Fibroblast of skin of scalp (primary cell): ENCODE measurements around the gene MCCD1.

Experiments
- DNase-seq: peaks from one replicate; pipeline ENCODE4 v3.0.0-alpha.2; 2013

The MCCD1 gene

DNA sequence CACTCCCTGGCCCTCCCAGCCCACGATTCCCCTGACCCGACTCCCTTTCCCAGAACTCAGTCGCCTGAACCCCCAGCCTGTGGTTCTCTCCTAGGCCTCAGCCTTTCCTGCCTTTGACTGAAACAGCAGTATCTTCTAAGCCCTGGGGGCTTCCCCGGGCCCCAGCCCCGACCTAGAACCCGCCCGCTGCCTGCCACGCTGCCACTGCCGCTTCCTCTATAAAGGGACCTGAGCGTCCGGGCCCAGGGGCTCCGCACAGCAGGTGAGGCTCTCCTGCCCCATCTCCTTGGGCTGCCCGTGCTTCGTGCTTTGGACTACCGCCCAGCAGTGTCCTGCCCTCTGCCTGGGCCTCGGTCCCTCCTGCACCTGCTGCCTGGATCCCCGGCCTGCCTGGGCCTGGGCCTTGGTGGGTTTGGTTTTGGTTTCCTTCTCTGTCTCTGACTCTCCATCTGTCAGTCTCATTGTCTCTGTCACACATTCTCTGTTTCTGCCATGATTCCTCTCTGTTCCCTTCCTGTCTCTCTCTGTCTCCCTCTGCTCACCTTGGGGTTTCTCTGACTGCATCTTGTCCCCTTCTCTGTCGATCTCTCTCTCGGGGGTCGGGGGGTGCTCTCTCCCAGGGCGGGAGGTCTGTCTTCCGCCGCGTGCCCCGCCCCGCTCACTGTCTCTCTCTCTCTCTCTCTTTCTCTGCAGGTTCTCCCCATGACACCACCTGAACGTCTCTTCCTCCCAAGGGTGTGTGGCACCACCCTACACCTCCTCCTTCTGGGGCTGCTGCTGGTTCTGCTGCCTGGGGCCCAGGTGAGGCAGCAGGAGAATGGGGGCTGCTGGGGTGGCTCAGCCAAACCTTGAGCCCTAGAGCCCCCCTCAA lies 43.5 kb downstream of the MCCD1 start, which contains the start of gene LTA:
TSS of gene LTA (plus strand) at position 249 of the 871 bp plus-strand sequence. CDS start at position 703, 454 bp downstream.
- no peak for DNase-seq

DNA sequence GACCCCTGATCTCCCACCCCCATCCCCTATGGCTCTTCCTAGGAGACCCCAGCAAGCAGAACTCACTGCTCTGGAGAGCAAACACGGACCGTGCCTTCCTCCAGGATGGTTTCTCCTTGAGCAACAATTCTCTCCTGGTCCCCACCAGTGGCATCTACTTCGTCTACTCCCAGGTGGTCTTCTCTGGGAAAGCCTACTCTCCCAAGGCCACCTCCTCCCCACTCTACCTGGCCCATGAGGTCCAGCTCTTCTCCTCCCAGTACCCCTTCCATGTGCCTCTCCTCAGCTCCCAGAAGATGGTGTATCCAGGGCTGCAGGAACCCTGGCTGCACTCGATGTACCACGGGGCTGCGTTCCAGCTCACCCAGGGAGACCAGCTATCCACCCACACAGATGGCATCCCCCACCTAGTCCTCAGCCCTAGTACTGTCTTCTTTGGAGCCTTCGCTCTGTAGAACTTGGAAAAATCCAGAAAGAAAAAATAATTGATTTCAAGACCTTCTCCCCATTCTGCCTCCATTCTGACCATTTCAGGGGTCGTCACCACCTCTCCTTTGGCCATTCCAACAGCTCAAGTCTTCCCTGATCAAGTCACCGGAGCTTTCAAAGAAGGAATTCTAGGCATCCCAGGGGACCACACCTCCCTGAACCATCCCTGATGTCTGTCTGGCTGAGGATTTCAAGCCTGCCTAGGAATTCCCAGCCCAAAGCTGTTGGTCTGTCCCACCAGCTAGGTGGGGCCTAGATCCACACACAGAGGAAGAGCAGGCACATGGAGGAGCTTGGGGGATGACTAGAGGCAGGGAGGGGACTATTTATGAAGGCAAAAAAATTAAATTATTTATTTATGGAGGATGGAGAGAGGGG lies 44.7 kb downstream of the MCCD1 start:
- DNase-seq: no peak

DNA sequence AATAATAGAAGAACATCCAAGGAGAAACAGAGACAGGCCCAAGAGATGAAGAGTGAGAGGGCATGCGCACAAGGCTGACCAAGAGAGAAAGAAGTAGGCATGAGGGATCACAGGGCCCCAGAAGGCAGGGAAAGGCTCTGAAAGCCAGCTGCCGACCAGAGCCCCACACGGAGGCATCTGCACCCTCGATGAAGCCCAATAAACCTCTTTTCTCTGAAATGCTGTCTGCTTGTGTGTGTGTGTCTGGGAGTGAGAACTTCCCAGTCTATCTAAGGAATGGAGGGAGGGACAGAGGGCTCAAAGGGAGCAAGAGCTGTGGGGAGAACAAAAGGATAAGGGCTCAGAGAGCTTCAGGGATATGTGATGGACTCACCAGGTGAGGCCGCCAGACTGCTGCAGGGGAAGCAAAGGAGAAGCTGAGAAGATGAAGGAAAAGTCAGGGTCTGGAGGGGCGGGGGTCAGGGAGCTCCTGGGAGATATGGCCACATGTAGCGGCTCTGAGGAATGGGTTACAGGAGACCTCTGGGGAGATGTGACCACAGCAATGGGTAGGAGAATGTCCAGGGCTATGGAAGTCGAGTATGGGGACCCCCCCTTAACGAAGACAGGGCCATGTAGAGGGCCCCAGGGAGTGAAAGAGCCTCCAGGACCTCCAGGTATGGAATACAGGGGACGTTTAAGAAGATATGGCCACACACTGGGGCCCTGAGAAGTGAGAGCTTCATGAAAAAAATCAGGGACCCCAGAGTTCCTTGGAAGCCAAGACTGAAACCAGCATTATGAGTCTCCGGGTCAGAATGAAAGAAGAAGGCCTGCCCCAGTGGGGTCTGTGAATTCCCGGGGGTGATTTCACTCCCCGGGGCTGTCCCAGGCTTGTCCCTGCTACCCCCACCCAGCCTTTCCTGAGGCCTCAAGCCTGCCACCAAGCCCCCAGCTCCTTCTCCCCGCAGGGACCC lies 45.6 kb downstream of the MCCD1 start:
- DNase-seq: no peak

DNA sequence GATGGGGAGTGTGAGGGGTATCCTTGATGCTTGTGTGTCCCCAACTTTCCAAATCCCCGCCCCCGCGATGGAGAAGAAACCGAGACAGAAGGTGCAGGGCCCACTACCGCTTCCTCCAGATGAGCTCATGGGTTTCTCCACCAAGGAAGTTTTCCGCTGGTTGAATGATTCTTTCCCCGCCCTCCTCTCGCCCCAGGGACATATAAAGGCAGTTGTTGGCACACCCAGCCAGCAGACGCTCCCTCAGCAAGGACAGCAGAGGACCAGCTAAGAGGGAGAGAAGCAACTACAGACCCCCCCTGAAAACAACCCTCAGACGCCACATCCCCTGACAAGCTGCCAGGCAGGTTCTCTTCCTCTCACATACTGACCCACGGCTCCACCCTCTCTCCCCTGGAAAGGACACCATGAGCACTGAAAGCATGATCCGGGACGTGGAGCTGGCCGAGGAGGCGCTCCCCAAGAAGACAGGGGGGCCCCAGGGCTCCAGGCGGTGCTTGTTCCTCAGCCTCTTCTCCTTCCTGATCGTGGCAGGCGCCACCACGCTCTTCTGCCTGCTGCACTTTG lies 46.7 kb downstream of the MCCD1 start, which contains the start of gene TNF:
TSS of gene TNF (plus strand) at position 231 of the 567 bp plus-strand sequence. CDS start at position 408, 177 bp downstream.
- no peak for DNase-seq

DNA sequence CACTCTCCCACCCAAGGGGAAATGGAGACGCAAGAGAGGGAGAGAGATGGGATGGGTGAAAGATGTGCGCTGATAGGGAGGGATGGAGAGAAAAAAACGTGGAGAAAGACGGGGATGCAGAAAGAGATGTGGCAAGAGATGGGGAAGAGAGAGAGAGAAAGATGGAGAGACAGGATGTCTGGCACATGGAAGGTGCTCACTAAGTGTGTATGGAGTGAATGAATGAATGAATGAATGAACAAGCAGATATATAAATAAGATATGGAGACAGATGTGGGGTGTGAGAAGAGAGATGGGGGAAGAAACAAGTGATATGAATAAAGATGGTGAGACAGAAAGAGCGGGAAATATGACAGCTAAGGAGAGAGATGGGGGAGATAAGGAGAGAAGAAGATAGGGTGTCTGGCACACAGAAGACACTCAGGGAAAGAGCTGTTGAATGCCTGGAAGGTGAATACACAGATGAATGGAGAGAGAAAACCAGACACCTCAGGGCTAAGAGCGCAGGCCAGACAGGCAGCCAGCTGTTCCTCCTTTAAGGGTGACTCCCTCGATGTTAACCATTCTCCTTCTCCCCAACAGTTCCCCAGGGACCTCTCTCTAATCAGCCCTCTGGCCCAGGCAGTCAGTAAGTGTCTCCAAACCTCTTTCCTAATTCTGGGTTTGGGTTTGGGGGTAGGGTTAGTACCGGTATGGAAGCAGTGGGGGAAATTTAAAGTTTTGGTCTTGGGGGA lies 47.4 kb downstream of the MCCD1 start:
- no peak for DNase-seq

DNA sequence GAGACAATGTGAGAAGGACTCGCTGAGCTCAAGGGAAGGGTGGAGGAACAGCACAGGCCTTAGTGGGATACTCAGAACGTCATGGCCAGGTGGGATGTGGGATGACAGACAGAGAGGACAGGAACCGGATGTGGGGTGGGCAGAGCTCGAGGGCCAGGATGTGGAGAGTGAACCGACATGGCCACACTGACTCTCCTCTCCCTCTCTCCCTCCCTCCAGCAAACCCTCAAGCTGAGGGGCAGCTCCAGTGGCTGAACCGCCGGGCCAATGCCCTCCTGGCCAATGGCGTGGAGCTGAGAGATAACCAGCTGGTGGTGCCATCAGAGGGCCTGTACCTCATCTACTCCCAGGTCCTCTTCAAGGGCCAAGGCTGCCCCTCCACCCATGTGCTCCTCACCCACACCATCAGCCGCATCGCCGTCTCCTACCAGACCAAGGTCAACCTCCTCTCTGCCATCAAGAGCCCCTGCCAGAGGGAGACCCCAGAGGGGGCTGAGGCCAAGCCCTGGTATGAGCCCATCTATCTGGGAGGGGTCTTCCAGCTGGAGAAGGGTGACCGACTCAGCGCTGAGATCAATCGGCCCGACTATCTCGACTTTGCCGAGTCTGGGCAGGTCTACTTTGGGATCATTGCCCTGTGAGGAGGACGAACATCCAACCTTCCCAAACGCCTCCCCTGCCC lies 48.3 kb downstream of the MCCD1 start:
- DNase-seq: no peak

DNA sequence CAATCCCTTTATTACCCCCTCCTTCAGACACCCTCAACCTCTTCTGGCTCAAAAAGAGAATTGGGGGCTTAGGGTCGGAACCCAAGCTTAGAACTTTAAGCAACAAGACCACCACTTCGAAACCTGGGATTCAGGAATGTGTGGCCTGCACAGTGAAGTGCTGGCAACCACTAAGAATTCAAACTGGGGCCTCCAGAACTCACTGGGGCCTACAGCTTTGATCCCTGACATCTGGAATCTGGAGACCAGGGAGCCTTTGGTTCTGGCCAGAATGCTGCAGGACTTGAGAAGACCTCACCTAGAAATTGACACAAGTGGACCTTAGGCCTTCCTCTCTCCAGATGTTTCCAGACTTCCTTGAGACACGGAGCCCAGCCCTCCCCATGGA lies 48.8 kb downstream of the MCCD1 start:
- DNase-seq: no peak

DNA sequence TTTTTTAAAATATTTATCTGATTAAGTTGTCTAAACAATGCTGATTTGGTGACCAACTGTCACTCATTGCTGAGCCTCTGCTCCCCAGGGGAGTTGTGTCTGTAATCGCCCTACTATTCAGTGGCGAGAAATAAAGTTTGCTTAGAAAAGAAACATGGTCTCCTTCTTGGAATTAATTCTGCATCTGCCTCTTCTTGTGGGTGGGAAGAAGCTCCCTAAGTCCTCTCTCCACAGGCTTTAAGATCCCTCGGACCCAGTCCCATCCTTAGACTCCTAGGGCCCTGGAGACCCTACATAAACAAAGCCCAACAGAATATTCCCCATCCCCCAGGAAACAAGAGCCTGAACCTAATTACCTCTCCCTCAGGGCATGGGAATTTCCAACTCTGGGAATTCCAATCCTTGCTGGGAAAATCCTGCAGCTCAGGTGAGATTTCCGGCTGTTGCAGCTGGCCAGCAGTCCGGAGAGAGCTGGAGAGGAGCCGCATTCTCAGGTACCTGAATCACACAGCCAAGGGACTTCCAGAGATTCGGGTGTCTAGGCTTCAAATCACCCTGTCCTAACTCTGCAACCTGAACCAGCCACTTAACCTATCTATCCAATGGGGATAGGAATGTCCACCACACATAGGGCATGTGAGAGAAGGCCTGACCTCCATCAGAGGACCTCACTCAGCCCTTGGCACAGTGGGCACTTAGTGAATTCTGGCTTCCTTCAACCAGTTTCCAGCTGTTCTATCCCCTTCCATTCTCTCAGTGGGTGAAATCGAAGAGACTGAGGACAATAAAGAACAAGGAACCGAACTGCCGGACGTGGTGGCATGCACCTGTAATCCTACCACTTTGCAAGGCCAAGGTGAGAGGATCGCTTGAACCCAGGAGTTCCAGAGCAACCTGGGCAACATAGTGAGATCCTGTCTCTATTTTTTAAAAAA lies 49.7 kb downstream of the MCCD1 start:
- no peak for DNase-seq

DNA sequence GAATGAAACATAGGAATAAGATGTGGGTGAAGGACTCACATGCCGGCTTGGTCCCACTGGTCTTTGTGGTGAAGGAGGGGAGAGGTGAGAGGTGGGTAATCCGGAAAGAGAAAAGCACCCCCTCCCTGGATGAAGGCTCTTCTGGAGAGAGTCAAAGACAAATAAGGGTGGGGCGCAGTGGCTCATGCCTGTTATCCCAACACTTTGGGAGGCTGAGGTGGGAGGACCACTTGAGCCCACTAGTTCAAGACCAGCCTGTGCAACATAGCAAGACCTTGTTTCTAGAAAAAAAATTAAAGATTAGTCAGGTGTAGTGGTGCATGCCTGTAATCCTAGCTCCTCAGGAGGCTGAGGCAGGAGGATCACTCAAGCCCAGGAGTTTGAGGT lies 50.4 kb downstream of the MCCD1 start:
- DNase-seq: no peak
